ENCODE measurements around the gene HES7. TPM values are rescaled to one million over a fixed set of nuclear protein-coding genes. Genes with fewer than 3 reads are reported as not detected.

Gene HES7
- total RNA-seq, 4 donors from 2014 or later: 0.89 to 0.94 TPM; not detected in 2

- peaks cover under 1 to 44% of the 10 kb centered on the region in 2 donors for H3K36me3 ChIP-seq
- TF ChIP-seq POLR2AphosphoS5 (IDR thresholded peaks at IDR 0.05): peak; percentile 100
- peak; percentile 99 for TF ChIP-seq POLR2A (IDR thresholded peaks at IDR 0.05)
- TF ChIP-seq, protein P1, sequence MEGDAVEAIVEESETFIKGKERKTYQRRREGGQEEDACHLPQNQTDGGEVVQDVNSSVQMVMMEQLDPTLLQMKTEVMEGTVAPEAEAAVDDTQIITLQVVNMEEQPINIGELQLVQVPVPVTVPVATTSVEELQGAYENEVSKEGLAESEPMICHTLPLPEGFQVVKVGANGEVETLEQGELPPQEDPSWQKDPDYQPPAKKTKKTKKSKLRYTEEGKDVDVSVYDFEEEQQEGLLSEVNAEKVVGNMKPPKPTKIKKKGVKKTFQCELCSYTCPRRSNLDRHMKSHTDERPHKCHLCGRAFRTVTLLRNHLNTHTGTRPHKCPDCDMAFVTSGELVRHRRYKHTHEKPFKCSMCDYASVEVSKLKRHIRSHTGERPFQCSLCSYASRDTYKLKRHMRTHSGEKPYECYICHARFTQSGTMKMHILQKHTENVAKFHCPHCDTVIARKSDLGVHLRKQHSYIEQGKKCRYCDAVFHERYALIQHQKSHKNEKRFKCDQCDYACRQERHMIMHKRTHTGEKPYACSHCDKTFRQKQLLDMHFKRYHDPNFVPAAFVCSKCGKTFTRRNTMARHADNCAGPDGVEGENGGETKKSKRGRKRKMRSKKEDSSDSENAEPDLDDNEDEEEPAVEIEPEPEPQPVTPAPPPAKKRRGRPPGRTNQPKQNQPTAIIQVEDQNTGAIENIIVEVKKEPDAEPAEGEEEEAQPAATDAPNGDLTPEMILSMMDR (IDR thresholded peaks at IDR 0.05): peak in 1 of 4 experiments; percentile 3
- peak; percentile 46 for TF ChIP-seq EP300 (IDR thresholded peaks at IDR 0.05)
- H3K27ac ChIP-seq: peak within 1 kb of the TSS; percentile 98 to 100 (median 99)
- ATAC-seq: peak; percentile 47
- 0% methylated on average over 1 of the region's 42 CpGs; no CpG with 5 or more reads in 1 of the 2 donors for WGBS, 2 donors (ENCODE audit: low coverage in 1 of 2)
- no peaks in the 10 kb centered on the region for H3K9me3 ChIP-seq
- H3K27me3 ChIP-seq: no peaks in the 10 kb centered on the region
- peak within 1 kb of the TSS; percentile 77 to 79 for H3K4me3 ChIP-seq
- peaks cover 0 to 58% (median 32%) of the 10 kb centered on the region in 3 donors for H3K4me1 ChIP-seq
Measured at GRCh38 chr17:8152112-8152775, 28.3 kb upstream of the HES7 start, which contains the start of gene PER1. PER1 (minus strand) TSS chr17:8152404; CDS start chr17:8150706, 1,698 bp downstream.

DNA sequence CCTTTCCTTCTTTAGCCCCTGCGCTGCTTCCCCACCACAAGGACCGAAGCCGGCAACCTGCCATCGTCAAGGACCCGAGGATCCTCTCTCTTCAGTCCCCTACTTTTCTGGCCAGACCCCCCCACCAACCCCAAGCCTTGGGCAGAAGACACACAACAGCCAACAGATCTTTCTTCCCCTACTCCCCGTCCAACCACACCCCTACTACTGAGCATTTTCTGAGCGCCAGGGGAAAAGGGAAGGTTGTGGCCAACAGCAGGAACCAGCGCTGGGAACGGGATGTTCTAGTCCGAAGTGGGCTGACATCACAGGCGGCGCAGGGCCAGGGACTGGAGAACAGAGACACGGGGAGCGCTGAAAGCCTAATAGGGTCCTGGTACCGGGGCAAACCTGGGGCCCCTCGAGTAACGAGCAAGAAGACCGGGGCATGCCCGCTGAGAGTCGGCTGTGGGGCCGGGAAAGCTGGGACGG is 27.8 kb upstream of the HES7 start:
- peak; percentile 42 to 63 for TF ChIP-seq POLR2A (IDR thresholded peaks at IDR 0.05)
- TF ChIP-seq EP300 (IDR thresholded peaks at IDR 0.05): peak; percentile 97
- TF ChIP-seq, protein P1 (IDR thresholded peaks at IDR 0.05): no peak
- peak; percentile 98 for TF ChIP-seq POLR2AphosphoS5 (IDR thresholded peaks at IDR 0.05)
- H3K27me3 ChIP-seq: no peaks in the 10 kb centered on the region
- H3K4me1 ChIP-seq: peaks cover 0 to 58% (median 29%) of the 10 kb centered on the region in 3 donors
- H3K36me3 ChIP-seq: peaks cover 3 to 50% of the 10 kb centered on the region in 2 donors
- no peaks in the 10 kb centered on the region for H3K9me3 ChIP-seq
- WGBS, 2 donors (ENCODE audit: low coverage in 1 of 2): 0% methylated on average over 6 to 9 of the region's 22 CpGs
- H3K4me3 ChIP-seq: peak overlapping the region; percentile 77 to 79
- peak; percentile 8 for ATAC-seq
- peak overlapping the region; percentile 98 to 100 (median 99) for H3K27ac ChIP-seq

DNA sequence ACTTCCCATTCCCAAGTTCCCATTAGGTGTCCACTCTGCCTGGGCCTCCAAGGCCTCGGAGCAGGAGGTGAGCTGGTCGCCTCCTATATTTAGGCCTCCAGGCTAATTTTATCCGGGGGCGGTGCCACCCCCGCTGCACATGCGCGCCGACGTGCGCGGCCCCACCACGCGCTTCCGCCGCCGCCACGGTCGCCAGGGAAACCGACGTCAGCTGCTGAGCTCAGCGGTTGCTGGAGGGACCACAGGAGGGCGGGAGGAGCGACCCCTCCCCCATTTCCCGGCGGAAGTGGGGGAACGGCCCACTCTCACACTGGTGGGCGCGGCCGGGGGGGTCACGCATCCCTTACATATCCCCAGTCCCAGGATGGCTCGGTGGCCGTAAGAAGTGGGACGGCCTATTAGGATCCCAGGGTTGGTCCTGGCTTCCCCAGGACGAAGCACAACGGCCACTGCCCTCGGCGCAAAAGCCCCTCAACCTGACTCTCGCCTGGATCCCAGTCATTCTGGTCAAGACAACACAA is 27.3 kb upstream of the HES7 start:
- peaks cover 0 to 63% (median 29%) of the 10 kb centered on the region in 3 donors for H3K4me1 ChIP-seq
- no peaks in the 10 kb centered on the region for H3K9me3 ChIP-seq
- WGBS, 2 donors (ENCODE audit: low coverage in 1 of 2): 0% methylated on average over 5 of the region's 38 CpGs; no CpG with 5 or more reads in 1 of the 2 donors
- peak; percentile 37 for ATAC-seq
- peak in 1 of 2 donors; percentile 28 for TF ChIP-seq POLR2A (IDR thresholded peaks at IDR 0.05)
- TF ChIP-seq, protein P1 (IDR thresholded peaks at IDR 0.05): peak in 2 of 4 experiments; percentile 33 to 51
- TF ChIP-seq EP300 (IDR thresholded peaks at IDR 0.05): peak; percentile 92
- TF ChIP-seq POLR2AphosphoS5 (IDR thresholded peaks at IDR 0.05): peak; percentile 85
- peak overlapping the region; percentile 98 to 100 (median 99) for H3K27ac ChIP-seq
- peak overlapping the region; percentile 77 to 79 for H3K4me3 ChIP-seq
- H3K36me3 ChIP-seq: peaks cover 8 to 55% of the 10 kb centered on the region in 2 donors
- H3K27me3 ChIP-seq: no peaks in the 10 kb centered on the region

- Histone ChIP-seq H3K4me1 (peaks cover 0 to 70% (median 29%) of the 10 kb centered on the region in 3 donors), H3K9me3 (no peaks in the 10 kb centered on the region), H3K4me3 (peak overlapping the region; percentile 77 to 79), H3K27ac (peak overlapping the region; percentile 98 to 100 (median 99)), H3K36me3 (peaks cover 12 to 62% of the 10 kb centered on the region in 2 donors), H3K27me3 (no peaks in the 10 kb centered on the region)
- ATAC-seq: no peak
- WGBS, 2 donors (ENCODE audit: low coverage in 1 of 2): 0% methylated on average over 2 of the region's 18 CpGs; no CpG with 5 or more reads in 1 of the 2 donors
- TF ChIP-seq, protein P1 (IDR thresholded peaks at IDR 0.05): no peak
- TF ChIP-seq EP300 (IDR thresholded peaks at IDR 0.05): no peak
- peak; percentile 35 for TF ChIP-seq POLR2AphosphoS5 (IDR thresholded peaks at IDR 0.05)
- TF ChIP-seq POLR2A (IDR thresholded peaks at IDR 0.05): no peak
Measured at GRCh38 chr17:8150194-8151119, 26.6 kb upstream of the HES7 start.

Data from gastroesophageal sphincter (tissue), 4 donors.